ENCODE data around the gene RNASEH2B.

The RNASEH2B gene

DNA sequence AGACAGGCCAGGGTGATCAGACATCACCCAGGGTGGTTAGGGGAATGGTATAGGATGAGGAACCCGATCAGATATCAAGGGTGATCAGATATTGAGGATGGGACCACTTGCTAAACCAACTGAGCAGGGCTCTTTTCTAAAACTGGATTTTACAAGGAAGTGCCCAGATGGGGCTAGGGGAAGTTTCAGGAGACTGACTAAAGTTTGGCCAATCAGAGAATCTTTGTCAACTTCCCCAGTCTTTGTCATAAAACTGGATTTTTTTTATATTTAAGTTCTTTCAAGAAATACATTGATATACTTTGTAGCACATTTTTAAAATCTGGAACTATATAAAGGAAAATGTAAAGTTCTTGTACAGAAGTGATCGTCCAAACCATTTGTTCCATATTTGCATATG lies 35.6 kb upstream of the RNASEH2B start:
- no peaks in the 10 kb centered on the region for H3K27me3 ChIP-seq (ENCODE audit: insufficient read depth, low read length, poor library complexity, severe bottlenecking)
- no peak overlapping the region for H3K4me2 ChIP-seq (ENCODE audit: low read depth, low read length, poor library complexity, severe bottlenecking)
- no peak overlapping the region for H3K9ac ChIP-seq (ENCODE audit: low read depth, low read length, poor library complexity, severe bottlenecking)
- no peak overlapping the region for H2AFZ ChIP-seq (ENCODE audit: low read length)
- no peaks in the 10 kb centered on the region for H3F3A ChIP-seq (ENCODE audit: low read depth)
- no peak overlapping the region for H3K4me3 ChIP-seq (ENCODE audit: low read length, poor library complexity, severe bottlenecking)
- H3K79me2 ChIP-seq (ENCODE audit: insufficient read depth, low read length): no peaks in the 10 kb centered on the region
- no peak for TF ChIP-seq EZH2phosphoT487 (IDR thresholded peaks at IDR 0.05; ENCODE audit: borderline replicate concordance)
- TF ChIP-seq, protein P1, sequence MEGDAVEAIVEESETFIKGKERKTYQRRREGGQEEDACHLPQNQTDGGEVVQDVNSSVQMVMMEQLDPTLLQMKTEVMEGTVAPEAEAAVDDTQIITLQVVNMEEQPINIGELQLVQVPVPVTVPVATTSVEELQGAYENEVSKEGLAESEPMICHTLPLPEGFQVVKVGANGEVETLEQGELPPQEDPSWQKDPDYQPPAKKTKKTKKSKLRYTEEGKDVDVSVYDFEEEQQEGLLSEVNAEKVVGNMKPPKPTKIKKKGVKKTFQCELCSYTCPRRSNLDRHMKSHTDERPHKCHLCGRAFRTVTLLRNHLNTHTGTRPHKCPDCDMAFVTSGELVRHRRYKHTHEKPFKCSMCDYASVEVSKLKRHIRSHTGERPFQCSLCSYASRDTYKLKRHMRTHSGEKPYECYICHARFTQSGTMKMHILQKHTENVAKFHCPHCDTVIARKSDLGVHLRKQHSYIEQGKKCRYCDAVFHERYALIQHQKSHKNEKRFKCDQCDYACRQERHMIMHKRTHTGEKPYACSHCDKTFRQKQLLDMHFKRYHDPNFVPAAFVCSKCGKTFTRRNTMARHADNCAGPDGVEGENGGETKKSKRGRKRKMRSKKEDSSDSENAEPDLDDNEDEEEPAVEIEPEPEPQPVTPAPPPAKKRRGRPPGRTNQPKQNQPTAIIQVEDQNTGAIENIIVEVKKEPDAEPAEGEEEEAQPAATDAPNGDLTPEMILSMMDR (conservative IDR thresholded peaks at IDR 0.05; ENCODE audit: low read length): no peak
- no peaks in the 10 kb centered on the region for H3K36me3 ChIP-seq (ENCODE audit: insufficient read depth, low read length)
- no peaks in the 10 kb centered on the region for H4K20me1 ChIP-seq (ENCODE audit: insufficient read depth, low read length, poor library complexity, severe bottlenecking)
- peaks cover 6% of the 10 kb centered on the region for H3K4me1 ChIP-seq (ENCODE audit: insufficient read depth, low read length, poor library complexity, severe bottlenecking)
- H3K9me3 ChIP-seq (ENCODE audit: insufficient read depth, low read depth, low read length): no peaks in the 10 kb centered on the region
- H3K9me2 ChIP-seq (replicated peaks; ENCODE audit: low read depth, low read length): no peaks in the 10 kb centered on the region

DNA sequence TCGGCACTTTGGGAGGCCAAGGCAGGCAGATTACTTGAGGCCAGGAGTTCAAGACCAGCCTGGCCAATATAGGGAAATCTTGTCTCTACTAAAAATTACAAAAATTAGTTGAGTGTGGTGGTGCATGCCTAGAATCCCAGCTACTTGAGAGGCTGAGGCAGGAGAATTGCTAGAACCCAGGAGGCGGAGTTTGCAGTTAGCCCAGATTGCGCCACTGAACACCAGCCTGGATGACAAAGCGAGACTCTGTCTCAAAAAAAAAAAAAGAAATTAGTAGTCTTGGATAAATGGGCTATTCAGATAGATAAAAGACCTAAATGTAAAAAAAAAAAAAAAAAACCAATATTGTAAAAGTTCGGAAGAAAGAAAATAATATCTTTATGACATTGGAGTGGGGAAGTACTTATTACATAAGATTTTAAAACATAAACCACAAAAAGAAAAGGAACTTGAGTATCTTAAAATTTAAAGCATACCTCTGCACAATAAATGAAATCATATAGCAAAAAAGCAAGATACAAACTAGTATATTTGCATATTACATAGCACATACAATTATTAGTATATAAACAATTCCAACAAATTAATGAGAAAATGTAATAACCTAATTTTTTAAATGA lies 26.7 kb upstream of the RNASEH2B start:
- Histone ChIP-seq H3K9me2 (replicated peaks; ENCODE audit: low read depth, low read length) (no peaks in the 10 kb centered on the region), H3K4me1 (ENCODE audit: insufficient read depth, low read length, poor library complexity, severe bottlenecking) (no peaks in the 10 kb centered on the region), H3K9me3 (ENCODE audit: insufficient read depth, low read depth, low read length) (peaks cover 7% of the 10 kb centered on the region; the same call in 1 of the 2 replicates), H3K9ac (ENCODE audit: low read depth, low read length, poor library complexity, severe bottlenecking) (no peak overlapping the region), H3F3A (ENCODE audit: low read depth) (no peaks in the 10 kb centered on the region), H4K20me1 (ENCODE audit: insufficient read depth, low read length, poor library complexity, severe bottlenecking) (no peaks in the 10 kb centered on the region), H3K4me2 (ENCODE audit: low read depth, low read length, poor library complexity, severe bottlenecking) (no peak overlapping the region), H3K4me3 (ENCODE audit: low read length, poor library complexity, severe bottlenecking) (no peak overlapping the region), H3K36me3 (ENCODE audit: insufficient read depth, low read length) (no peaks in the 10 kb centered on the region), H2AFZ (ENCODE audit: low read length) (no peak overlapping the region), H3K79me2 (ENCODE audit: insufficient read depth, low read length) (no peaks in the 10 kb centered on the region), H3K27me3 (ENCODE audit: insufficient read depth, low read length, poor library complexity, severe bottlenecking) (no peaks in the 10 kb centered on the region)
- TF ChIP-seq, protein P1 (conservative IDR thresholded peaks at IDR 0.05; ENCODE audit: low read length): no peak

DNA sequence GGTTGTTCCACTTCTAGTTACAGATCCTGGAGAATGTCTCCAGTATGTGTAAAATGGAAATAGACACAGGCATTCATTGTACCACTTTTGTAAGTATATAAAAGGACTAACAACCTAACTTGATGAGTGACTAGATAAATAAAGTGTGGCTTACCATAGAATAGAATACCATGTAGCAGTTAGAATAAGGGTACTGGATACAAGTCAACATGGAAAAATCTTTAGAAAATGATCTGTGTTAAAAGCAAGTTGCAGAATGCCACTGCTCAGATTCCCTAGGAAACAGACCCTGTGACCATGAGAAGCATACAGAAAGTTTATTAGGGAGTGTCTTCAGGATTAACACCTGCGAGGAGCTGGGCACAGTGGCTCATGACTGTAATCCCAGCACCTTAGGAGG lies 25.9 kb upstream of the RNASEH2B start:
- H2AFZ ChIP-seq (ENCODE audit: low read length): no peak overlapping the region
- no peak overlapping the region for H3K4me2 ChIP-seq (ENCODE audit: low read depth, low read length, poor library complexity, severe bottlenecking)
- TF ChIP-seq, protein P1 (conservative IDR thresholded peaks at IDR 0.05; ENCODE audit: low read length): no peak
- TF ChIP-seq EZH2phosphoT487 (IDR thresholded peaks at IDR 0.05; ENCODE audit: borderline replicate concordance): no peak
- peaks cover 7% of the 10 kb centered on the region; the same call in 1 of the 2 replicates for H3K9me3 ChIP-seq (ENCODE audit: insufficient read depth, low read depth, low read length)
- no peaks in the 10 kb centered on the region for H3K9me2 ChIP-seq (replicated peaks; ENCODE audit: low read depth, low read length)
- H3K9ac ChIP-seq (ENCODE audit: low read depth, low read length, poor library complexity, severe bottlenecking): no peak overlapping the region
- no peak overlapping the region for H3K4me3 ChIP-seq (ENCODE audit: low read length, poor library complexity, severe bottlenecking)
- no peaks in the 10 kb centered on the region for H3K4me1 ChIP-seq (ENCODE audit: insufficient read depth, low read length, poor library complexity, severe bottlenecking)
- H4K20me1 ChIP-seq (ENCODE audit: insufficient read depth, low read length, poor library complexity, severe bottlenecking): no peaks in the 10 kb centered on the region
- H3F3A ChIP-seq (ENCODE audit: low read depth): no peaks in the 10 kb centered on the region
- H3K36me3 ChIP-seq (ENCODE audit: insufficient read depth, low read length): no peaks in the 10 kb centered on the region
- no peaks in the 10 kb centered on the region for H3K79me2 ChIP-seq (ENCODE audit: insufficient read depth, low read length)
- no peaks in the 10 kb centered on the region for H3K27me3 ChIP-seq (ENCODE audit: insufficient read depth, low read length, poor library complexity, severe bottlenecking)
